Natural killer cell (primary cell): ENCODE data around the gene TRMT10C. TPM values are rescaled to one million over a fixed set of nuclear protein-coding genes. Genes with fewer than 3 reads are reported as not detected.
"Not testable (repeated sequence)": the region's sequence is repeated elsewhere in the genome, so short reads cannot be mapped to it uniquely, and the experiment has no call there.

Experiments used
- ATAC-seq, 3 donors: fragments of 150-1000 bp in 2 of 3; fragments of 200-7000 bp in 1 of 3; cut with Tn5 transposase; 1 replicate in 1 of 3; 2 replicates in 2 of 3; pipeline ENCODE4 v1.10.0; 2021; ENCODE audit warnings: mild to moderate bottlenecking in 2 of 3, moderate library complexity in 2 of 3
- DNase-seq, 2 donors: peaks; one replicate each; pipeline versions ENCODE4 v3.0.0 to v3.0.0-alpha.2; 2013 to 2021; ENCODE audit warnings: mixed read lengths in 1 of 2
- H3K27ac ChIP-seq: one replicate; pipeline ENCODE4 v1.5.1; 2013; ENCODE audit warnings: mild to moderate bottlenecking, low read length
- H3K27me3 ChIP-seq: one replicate; pipeline ENCODE4 v1.6.1; 2013; ENCODE audit warnings: low read length; ENCODE audit not compliant: control insufficient read depth, insufficient read depth
- H3K36me3 ChIP-seq: one replicate; pipeline ENCODE4 v1.6.1; 2013; ENCODE audit warnings: low read length; ENCODE audit not compliant: control insufficient read depth, insufficient read depth
- H3K4me1 ChIP-seq: one replicate; pipeline ENCODE4 v1.6.1; 2013; ENCODE audit warnings: low read length; ENCODE audit not compliant: control insufficient read depth, insufficient read depth
- H3K4me3 ChIP-seq: one replicate; pipeline ENCODE4 v1.5.1; 2013; ENCODE audit warnings: low read length
- H3K9me3 ChIP-seq: one replicate; pipeline ENCODE4 v1.6.1; 2013; ENCODE audit warnings: low read length; ENCODE audit not compliant: control insufficient read depth, insufficient read depth
- H3K27ac Mint-ChIP-seq, 2 donors: one replicate each; pipeline ENCODE4 v1.8.0; 2022; ENCODE audit warnings: mild to moderate bottlenecking in 2 of 2, mixed read lengths in 2 of 2, moderate library complexity in 1 of 2
- H3K27me3 Mint-ChIP-seq, 2 donors: one replicate each; pipeline ENCODE4 v1.8.0; 2022; ENCODE audit warnings: low read depth in 2 of 2, mixed read lengths in 2 of 2
- H3K36me3 Mint-ChIP-seq: one replicate; pipeline ENCODE4 v1.8.0; 2022; ENCODE audit warnings: mixed read lengths
- H3K4me1 Mint-ChIP-seq, 2 donors: one replicate each; pipeline ENCODE4 v1.8.0; 2022; ENCODE audit warnings: mixed read lengths in 2 of 2
- H3K4me3 Mint-ChIP-seq: one replicate; pipeline ENCODE4 v1.8.0; 2022; ENCODE audit warnings: mild to moderate bottlenecking, moderate library complexity, mixed read lengths
- H3K9me3 Mint-ChIP-seq, 2 donors: one replicate each; pipeline ENCODE4 v1.8.0; 2022; ENCODE audit warnings: mixed read lengths in 2 of 2
- WGBS: methylation state at CpG from one replicate; pipeline ENCODE4 v1.1.7; 2013; ENCODE audit warnings: missing lambda C conversion rate; ENCODE audit not compliant: insufficient coverage; 5-methylcytosine and 5-hydroxymethylcytosine counted together
- intact Hi-C: fragments of 100-400 bp; cut with micrococcal nuclease; formaldehyde crosslinking; loops from one replicate; pipeline ENCODE4 v1.14.2; 2022
- total RNA-seq, 4 donors: library from RNA; stranded (reverse); fragments of 120-200 nt in 1 of 4; gene quantifications; one replicate each; pipeline versions ENCODE4 v1.2.3 to v1.2.4, GENCODE V29; 2013 to 2022
- TF ChIP-seq, protein P1 (sequence below): fragments of 200-600 bp; IDR thresholded peaks from one replicate; pipeline ENCODE4 v1.8.0; 2022; ENCODE audit warnings: antibody characterized with exemption

Gene TRMT10C
- total RNA-seq, 3 donors from 2014 or later (not counting 1 experiment from before 2014, with no cell fraction given): 18.4 to 19.1 (median 19.0) TPM

DNA sequence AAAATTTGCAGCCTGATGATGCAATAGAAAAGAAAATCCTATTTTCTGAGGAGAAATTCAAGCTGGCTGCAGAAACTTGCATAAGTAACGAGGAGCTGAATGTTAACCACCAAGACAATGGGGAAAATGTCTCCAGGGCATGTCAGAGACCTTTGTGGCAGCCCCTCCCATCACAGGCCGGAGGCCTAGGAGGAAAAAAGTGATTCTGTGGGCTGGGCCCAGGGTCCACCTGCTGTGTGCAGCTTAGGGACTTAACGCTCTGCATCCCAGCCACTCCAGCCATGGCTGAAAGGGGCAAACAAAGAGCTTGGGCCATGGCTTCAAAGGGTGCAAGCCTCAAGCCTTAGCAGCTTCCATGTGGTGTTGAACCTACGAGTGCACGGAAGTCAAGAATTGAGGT lies 8.3 kb upstream of the TRMT10C start:
- H3K4me3 ChIP-seq, H3K4me1 ChIP-seq, H3K36me3 ChIP-seq, H3K27ac Mint-ChIP-seq, H3K9me3 Mint-ChIP-seq, intact Hi-C loops, DNase-seq, ATAC-seq, H3K27me3 ChIP-seq, H3K4me1 Mint-ChIP-seq, H3K27ac ChIP-seq, H3K36me3 Mint-ChIP-seq, H3K27me3 Mint-ChIP-seq, H3K9me3 ChIP-seq, H3K4me3 Mint-ChIP-seq: not testable (repeated sequence)
- 92% methylated on average over 5 of the region's 5 CpGs for WGBS

DNA sequence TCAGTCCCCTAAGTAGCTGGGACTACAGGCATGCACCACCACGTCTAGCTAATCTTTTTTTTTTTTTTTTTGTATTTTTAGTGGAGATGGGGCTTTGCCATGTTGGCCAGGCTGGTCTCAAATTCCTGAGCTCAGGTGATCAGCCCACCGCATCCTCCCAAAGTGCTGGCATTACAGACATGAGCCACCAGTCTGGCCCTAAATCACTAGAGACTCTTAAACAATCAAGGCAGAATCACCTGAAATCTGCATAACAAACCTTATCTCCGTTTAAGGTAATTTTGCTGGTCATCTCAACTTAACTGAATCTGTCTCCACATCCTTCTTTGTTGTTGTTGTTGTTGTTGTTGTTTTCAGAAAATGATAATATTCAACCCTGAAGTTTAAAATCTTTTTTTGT lies 5.6 kb upstream of the TRMT10C start:
- no peaks in the 10 kb centered on the region for H3K4me1 ChIP-seq
- ATAC-seq (no peak), DNase-seq (no peak)
- H3K4me3 ChIP-seq: no peak overlapping the region
- H3K27me3 ChIP-seq: peaks cover 9% of the 10 kb centered on the region
- Mint-ChIP-seq H3K27ac (no peak overlapping the region), H3K4me1 (peaks cover 4 to 5% of the 10 kb centered on the region in 2 donors), H3K27me3 (peaks cover 15 to 18% of the 10 kb centered on the region in 2 donors), H3K36me3 (no peaks in the 10 kb centered on the region), H3K4me3 (no peak overlapping the region), H3K9me3 (no peaks in the 10 kb centered on the region)
- H3K9me3 ChIP-seq: no peaks in the 10 kb centered on the region
- TF ChIP-seq, protein P1, sequence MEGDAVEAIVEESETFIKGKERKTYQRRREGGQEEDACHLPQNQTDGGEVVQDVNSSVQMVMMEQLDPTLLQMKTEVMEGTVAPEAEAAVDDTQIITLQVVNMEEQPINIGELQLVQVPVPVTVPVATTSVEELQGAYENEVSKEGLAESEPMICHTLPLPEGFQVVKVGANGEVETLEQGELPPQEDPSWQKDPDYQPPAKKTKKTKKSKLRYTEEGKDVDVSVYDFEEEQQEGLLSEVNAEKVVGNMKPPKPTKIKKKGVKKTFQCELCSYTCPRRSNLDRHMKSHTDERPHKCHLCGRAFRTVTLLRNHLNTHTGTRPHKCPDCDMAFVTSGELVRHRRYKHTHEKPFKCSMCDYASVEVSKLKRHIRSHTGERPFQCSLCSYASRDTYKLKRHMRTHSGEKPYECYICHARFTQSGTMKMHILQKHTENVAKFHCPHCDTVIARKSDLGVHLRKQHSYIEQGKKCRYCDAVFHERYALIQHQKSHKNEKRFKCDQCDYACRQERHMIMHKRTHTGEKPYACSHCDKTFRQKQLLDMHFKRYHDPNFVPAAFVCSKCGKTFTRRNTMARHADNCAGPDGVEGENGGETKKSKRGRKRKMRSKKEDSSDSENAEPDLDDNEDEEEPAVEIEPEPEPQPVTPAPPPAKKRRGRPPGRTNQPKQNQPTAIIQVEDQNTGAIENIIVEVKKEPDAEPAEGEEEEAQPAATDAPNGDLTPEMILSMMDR: no peak
- H3K27ac ChIP-seq: no peak overlapping the region
- WGBS: 92% methylated on average over 1 of the region's 3 CpGs
- no peaks in the 10 kb centered on the region for H3K36me3 ChIP-seq
- intact Hi-C loops: no loop called here

DNA sequence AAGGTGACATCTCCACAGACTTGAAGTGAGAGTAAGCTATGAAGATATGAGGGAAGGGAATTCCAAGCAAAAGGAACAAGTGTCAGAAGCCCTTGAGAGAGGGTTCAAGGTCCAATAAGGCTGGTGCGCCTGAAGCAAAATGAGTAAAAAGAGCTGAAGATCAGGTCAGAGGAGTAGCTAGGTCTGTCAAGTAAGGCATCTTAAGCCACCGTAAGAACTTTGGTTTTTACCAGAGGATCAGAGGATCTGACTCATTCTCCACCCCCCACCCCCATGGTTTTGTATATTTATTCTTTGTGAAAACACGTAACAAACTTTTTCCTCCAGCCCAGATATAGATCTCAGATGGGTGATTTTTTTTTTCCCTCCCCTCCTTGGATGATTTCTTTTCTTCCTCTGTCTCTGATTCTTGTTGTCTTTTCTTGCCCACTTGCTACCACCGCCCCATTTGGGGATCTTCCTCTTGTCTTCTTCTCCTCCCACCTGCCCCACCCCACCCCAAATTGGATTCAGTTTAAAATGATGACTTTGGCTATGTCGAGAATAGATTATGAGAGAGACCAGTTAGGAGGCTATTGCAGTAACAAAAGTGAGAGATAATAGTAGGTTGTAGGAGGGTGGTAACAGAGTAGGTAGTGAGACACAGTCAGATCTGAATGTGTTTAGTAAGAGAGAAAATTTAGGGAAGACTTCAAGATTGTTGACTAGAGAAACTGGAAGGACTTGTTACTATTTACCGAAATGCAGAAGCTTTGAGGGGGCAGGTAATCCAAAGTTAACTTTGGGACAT lies 6.1 kb downstream of the TRMT10C start:
- intact Hi-C loops: no loop called here

More for the DNA sequence above, 6.1 kb downstream of the TRMT10C start:
- peaks cover 20% of the 10 kb centered on the region for H3K36me3 ChIP-seq
- TF ChIP-seq, protein P1: no peak
- no peak for ATAC-seq
- no peaks in the 10 kb centered on the region for H3K27me3 ChIP-seq
- peak overlapping the region in 1 of 2 donors; percentile 49 for H3K27ac Mint-ChIP-seq
- no peak overlapping the region for H3K27ac ChIP-seq
- no peaks in the 10 kb centered on the region for H3K9me3 ChIP-seq
- H3K36me3 Mint-ChIP-seq: no peaks in the 10 kb centered on the region
- 84% methylated on average over 6 of the region's 6 CpGs for WGBS
- no peak for DNase-seq
- H3K4me1 ChIP-seq: peaks cover 6% of the 10 kb centered on the region
- no peak overlapping the region for H3K4me3 Mint-ChIP-seq
- no peak overlapping the region for H3K4me3 ChIP-seq
- H3K9me3 Mint-ChIP-seq: no peaks in the 10 kb centered on the region
- peaks cover 11 to 19% of the 10 kb centered on the region in 2 donors for H3K4me1 Mint-ChIP-seq
- no peaks in the 10 kb centered on the region for H3K27me3 Mint-ChIP-seq
